HG03060 (cell line): ENCODE measurements around the gene LHPP.

ENCODE experiments used
- ATAC-seq: cut with Tn5 transposase; IDR thresholded peaks from one replicate; pipeline ENCODE4 v1.9.1; 2021; ENCODE audit warnings: low read depth, moderate number of reproducible peaks; ENCODE audit not compliant: unreplicated experiment

Gene LHPP

DNA sequence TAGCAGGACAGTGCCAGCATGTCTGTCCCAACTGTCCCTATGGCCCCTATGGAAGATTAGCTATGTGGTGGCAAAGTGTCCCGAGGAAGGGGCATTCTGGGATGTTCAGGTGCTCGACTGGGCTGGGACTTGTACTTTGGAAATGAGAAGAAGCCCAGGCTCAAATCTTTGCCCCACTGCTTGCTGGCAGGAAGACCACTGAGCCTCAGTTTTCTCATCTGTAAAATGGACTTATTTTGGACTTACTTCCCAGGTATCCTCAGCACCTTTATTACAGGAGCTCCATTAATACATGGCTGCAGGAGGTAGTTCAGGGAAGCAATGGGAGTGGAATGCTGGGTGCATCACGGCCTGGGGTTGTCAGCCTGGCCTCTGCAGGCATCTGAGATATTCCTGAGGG, 71.2 kb downstream of the LHPP start:
- ATAC-seq, result no peak

DNA sequence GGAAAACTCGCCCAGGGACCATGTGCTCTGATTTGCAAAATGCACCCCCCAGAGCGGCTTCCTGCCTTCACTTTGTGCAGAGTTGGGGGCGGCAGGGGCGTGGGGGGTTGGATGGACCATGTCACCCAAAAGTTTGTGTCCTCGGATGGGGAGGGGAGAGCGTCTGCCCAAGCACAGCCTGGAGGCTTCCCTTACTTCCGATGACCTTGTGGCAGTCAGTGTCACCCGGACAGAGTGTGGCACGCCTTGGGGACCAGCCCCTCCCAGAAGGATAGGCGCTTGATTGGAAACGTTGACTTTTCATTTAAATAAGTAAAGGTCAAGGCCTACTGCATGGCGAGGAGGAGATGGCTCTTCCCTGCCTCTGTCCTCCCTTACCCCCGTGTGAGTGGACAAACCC, 71.6 kb downstream of the LHPP start:
- no peak for ATAC-seq

DNA sequence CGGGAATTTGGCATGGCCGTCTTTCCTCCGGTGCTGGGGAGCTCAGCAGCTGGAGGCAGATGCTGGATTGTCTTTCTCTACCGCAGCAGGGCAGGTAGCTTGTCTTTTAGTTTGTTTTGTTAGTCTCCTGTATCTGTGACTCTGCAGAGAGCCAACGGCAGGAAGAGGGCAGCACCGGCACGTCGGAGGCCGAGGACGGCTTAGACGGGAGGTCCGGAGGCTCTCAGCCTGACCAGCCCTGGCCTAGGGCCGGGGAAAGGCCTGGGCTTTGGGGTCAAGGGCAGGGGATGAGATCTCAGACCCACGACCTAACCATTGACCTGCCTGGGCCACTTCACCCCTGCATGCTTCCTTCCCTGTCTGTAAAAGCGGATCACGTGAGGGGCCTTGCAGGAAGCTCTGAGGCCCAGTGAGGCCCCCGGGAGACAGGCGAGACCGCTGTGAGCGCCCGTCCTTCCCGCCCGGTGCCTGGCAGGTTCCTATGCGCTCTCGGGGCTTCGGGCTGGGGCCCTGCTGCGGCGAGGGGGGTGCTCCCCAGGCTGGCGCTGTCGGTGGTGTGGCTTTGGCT, 72.7 kb downstream of the LHPP start:
- no peak for ATAC-seq

DNA sequence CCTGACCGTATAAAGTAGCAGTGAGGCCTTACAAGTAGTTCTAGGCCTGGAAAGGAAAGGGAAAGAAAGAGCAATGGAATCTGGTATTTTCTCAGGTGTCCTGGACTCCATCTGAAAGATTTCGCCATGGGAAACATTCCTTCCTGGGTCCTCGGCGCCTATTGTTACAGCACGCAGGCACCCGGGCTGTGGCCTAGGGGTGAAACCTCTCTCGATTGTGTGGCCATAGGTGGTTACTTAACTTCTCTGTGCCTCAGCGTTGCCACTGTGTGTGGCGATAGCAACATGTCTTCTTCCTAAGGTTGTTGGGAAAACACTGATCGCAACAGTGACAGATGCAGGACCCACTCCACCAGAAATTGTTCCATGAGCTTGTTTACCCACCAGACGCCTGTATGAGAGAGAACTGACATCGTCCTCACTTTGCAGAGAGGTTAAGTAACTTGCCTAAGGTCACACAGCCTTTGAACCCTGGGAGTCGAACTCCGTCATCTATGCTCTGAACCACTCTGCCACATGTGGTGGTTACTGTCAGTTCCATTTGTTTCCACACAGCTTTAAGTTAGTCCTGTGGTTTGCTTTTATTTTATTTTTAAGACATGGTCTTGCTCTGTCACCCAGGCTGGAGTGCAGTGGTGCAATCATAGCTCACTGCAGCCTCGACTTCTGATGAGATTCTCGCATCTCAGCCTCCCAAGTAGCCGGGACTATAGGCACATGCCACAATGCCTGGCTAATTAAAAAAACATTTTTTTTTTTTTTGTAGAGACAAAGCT, 73.4 kb downstream of the LHPP start:
- no peak for ATAC-seq

DNA sequence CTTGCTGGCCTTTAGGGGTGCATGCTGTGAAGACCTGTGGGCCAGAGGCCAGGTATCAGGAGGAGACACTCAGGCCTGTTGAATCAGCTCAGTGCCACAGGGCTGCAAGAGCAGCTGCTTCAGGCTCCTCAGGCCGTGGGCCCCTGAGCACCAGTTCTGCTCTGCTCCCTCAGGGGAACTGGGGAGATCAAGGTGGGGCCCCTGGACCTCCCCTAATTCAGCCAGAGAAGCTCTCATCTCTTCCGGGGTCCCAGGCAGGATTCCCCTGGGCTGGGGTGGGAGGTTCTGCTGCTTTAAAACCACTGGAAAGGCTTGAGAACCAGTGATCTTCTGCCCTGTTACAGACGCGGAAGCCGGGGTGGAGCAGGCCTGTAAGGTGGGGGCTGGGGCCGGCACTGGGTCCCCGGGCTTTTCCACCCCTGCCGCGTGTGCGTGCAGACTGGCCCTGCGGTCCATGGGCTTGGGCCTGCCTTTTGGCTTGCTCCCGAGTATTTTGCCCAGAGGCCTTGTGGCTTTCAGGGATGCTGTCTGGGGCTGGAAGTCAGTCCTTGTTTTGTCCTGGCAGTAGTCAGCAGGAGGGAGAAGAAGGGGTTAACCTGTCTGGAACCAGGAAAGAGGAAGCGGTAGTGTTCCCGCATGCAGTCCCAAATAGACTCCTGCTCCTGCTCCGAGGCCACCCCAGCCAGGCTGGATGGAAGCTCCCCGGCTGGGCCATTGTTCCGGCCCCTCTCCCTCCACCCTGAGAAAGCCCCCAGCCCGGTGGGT, 74.3 kb downstream of the LHPP start:
- ATAC-seq, result no peak

DNA sequence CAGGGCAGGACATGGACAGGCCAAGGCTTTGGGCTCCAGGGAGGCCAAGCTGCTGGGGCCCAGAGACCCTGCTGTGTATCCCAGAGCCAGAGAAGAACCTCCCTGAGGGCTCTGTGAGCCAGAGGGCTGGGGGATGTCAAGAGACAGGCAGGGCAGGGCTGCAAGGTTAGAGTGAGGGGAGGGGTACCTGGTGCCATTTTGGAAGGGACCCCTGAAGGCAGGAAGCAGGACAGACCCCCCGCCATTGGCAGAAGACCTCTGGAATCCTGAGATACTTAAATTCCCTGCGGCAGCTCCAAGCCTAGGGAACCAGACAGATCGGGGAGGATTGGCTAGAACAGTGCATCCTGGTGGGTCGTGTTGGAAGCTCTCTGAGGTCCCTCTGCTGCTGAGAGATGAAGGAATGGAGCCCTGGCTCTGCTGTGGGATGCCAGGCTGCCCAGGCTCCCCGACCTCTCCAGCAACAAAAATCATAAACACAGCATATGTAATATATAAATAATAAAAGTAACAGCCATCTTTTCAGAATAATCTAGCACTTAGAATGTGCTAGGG, 75.0 kb downstream of the LHPP start:
- ATAC-seq, result no peak

DNA sequence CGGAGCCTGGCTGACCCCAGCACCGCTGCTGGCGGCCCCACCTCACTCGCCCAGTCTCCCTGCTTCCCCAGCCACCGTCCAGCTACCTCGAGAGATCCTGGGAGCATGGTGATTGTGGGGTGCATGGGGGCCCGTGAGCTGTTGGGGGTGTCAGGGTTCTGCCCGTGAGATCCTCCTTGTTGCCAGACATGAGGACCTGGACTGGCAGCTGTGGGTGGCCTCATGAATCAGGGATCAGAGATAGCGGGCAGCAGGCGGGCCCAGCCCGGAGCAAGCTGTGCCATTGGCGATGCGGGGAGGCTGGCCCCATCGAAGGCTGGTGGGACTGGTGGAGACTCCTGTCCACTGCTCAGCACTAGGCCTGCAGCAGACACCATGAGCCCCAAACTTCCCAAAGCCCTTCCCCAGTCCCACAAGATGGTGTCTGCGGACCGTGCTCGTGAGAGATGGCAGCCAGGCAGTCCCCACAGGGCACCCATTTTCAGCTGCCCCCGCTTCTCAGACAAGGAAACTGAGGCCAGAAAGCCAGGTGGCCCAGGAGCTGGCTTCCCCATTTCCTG, 75.6 kb downstream of the LHPP start:
- ATAC-seq, result no peak

DNA sequence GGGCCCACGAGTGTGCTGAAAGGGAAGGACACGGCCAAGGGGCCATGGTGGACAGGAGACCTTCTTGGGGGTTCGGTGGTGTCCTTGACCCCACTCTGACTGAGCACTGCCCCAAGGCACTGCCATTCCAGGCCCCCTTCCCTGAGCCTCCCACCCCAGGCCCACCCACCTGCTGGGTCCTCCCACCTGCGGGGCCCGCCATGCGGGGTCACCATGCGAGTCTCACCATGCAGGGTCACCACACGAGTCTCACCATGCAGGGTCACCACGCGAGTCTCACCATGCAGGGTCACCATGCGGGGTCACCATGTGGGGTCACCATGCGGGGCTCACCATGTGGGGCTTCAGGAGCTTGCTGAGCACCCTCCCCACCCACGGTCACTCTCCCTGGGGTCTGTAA, 76.3 kb downstream of the LHPP start:
- ATAC-seq, result no peak

DNA sequence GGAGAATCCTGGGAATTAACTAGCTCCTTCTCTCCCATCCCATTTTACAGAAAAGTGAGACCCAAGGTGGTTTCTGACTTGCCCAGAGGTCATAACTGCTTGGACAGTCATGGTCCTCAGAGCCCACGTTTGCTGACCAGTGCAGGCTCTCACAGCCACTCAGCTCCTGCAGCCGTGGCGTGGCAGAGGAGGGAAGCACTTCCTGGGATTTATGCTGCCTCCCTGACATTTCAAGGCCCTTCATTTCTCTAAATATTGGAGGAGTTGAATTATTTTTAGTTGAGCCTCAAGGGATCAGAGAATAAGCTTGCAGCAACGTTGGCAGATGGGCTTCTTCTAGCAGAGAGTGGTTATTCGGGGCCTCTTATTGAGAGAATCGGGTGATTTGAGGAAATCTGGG, 77.1 kb downstream of the LHPP start:
- ATAC-seq, result no peak

DNA sequence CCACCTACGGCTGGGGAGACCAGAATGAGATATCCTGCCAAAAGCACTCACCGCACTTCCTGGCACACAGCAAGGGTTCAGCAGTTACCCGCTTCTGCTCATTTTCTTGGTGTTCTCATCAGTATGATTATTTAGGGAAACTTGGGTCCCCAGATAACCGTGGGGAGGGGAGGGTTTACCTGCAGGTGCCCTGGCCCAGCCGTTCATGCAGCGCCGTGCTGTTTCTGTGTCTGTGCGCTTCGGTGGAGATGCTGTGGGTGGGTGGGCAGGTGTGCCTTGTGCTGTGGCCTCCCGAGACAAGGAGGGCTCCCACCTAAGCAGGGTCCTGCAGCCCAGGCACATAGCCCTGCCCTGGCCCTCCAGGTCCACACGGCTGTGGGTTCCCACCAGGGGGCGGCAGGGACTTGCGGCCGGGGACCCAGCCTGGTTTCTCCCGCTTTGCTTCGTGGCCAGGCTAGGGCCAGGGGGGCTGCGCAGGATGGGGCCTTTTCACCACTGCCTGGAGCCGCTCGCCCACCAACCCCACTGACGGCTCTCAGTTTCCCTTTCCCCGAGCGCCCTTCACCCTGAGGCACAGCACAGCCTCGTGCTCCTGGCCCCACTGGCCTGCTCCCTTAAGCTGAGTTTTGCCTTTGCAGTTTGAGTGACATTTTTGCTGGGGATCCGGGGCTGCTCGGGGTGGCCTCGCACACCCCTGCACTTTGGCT, 78.5 kb downstream of the LHPP start:
- no peak for ATAC-seq

DNA sequence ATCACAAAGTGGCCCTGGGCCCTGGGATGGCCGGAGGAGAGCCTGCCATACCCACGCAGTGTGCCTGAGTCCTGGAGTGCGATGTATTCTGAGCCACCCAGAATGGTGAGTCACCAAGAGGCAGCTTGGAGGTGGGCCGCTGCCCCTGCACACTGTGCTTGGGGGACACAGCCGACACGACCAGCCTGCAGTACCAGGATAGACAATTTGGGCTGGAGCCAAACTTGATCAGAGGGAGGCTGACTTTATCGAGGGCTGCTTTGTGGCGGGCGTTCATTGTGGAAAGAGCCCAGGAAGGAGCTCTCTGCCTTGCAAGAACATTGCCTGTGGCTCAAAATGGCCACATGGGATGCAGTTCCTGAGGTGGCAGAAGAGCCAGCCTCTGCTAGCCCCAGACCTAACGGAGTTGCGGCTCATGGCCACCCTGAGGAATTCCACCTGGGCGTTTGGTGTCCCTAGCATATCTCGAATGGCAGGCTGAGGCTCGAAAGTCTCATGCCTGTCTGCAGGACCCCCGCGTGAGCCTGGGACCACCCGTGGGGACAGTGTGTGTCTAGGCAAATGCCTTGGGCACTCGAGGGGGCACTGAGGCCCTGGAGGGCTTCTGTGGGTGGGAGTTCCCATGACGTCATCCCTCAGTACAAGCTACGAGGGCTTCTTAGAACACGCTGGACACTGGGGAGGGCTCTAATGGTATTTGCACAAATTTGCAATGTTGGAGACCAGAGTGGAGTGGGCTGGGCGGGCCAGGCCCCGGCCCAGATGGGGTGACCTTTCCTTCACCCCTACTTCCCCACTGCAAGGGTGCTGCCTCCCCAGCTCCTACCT, 79.7 kb downstream of the LHPP start:
- ATAC-seq, result no peak

DNA sequence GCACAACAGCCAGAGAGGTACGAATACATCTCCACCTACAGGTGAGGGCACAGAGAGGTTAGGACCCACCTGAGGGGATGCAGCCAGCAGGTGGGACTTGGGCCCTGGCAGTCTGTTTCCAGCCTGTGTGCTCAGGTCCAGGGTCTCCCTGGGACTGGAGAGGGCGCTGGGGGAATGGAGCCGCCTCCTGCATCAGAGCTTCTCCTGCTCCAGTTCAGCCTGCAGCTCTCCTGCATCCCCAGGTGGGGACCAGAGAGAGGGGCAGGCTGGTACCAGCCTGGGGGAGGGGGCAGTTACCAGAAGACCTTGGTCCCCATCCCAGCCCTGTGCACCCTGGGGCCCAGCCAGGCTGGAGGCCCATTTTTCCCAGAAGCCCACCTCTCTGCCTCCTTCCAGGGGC, 80.7 kb downstream of the LHPP start:
- ATAC-seq, result no peak

DNA sequence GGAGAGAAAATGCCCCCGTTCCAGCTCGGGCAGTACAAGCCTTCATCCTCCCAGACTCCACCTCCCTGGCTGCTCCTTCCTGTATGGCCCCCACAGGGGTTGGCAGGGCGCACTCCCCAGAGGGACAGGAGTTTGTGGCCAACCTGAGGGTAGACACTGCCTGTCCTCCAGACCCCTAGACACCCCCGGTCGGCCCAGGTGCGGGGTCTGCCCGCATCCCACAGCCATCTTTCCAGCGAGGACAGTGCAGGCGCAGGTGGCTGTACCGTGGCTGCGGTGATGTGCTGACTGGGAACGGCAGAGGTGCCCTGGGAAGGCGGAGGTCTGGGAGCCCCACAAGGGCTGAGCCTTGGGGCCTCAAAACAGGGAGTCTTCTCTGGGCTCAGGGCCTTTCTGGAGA, 81.5 kb downstream of the LHPP start:
- no peak for ATAC-seq

DNA sequence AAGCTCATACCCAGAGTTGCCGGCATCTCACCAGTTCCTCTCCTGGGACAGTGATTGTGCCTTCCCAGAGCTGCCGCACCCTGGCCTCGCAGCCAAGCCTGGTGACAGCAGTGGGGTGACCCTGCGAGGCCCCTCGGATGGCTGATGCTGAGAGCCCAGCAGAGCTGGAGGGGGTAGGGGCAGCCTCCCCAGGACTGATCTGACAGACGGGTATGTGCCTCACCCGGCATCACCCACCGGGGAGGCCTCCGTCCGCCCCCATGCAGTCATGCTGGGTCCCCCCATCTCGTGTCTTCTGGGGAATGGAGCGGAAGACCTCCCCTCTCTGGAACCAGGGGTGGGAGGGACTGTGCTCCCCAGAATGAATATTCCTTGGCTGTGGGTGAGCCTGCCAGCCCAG, 82.3 kb downstream of the LHPP start:
- no peak for ATAC-seq

DNA sequence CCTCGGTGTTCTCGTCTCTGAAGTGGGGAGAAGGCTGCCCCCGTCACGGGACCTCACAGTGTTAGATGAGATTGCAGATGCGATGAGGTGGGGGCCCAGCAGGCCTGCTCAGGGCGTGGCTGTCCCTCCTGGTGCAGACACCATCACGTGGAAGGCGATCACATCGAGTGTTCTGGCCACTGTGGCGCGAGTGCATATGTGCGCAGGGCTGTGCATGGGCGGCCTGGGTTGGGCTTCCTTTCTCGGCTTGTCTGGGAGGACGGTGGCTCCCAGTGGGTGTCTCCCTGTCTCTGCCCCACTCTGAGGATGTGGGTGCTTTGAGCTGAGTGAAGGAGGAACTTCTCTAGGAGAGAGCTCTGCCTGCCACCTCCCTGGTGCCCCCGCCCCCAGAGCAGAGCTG, 83.1 kb downstream of the LHPP start:
- no peak for ATAC-seq

DNA sequence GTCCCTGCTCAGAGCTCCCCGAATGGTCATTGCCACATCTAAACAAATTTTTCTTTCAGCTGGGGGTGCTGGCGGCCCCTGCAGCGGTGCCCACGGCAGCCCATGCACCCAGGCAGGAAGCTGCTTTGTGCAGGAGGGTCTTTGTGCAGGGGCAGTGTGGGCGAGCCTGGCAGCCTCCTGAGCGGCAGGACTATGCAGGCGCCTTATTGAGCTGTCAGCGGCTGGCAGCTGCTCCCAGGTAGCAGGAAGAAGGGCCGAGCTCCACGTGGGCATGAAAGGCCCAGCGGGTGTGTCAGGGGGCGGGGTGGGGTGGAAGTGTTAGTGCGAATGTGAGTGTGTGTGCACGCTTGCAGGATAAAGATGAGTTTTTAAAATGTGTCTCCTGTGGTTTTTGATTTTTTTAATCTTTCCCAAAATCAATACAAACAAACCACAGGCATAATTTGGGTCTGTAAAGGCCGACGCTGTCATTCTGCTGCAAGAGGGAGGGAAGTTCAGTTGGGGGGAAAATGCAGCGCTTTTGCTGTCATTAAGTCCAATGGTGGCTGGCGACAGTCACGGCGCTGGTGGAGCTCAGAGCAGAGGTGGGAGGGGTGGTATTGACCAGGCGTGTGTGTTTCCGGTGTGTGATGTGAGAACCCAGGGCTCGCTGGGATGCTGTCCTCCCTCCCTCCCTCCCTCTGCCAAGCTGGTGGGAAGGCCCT, 83.9 kb downstream of the LHPP start:
- no peak for ATAC-seq

DNA sequence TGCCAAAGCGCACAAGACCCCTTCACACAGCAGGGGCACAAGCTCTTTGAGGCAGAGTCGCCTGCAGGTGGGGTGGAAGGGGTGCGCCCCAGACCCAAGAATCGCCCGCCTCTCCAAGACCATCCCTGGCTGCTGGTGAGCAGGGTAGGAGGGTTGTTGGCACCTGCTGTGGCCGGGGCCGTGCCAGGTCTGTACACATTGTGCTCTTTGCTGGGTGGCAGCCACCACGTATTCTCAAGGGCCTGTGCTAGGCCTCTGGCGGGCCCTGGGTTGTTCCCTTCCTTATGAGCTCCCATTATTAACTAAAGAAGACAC, 84.4 kb downstream of the LHPP start:
- no peak for ATAC-seq

DNA sequence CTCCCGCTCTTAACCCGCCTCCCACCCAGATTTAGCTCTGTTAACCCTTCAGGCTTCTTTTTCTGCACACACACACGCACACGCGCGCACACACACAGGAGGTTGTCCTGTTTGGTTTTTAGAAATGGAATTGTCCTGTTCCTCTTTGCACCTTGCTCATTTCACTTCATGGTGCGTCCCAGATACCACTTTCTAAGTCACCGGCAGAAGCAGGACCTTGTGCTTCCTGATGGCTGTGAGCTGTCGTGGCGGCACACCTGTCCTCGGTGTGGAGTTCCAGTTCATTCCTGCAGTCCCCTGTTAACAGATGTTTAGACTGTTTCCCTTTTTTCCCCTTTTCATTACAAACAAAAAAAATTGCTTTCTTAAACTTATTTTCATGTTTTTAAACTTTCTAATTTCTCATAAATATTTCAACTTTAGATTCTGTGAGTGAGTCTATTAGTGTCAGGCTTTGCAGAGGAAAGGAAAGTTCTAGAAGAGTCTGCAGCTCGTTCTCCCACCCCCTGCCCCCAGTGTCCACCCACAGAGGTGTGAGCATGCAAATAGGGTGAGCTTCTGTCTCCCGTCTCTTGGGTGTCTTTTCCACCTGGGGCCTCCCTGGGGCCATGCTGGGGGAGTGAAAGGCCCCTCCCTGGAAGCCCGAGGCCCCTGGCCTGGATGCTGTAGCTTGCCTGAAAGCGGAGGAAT, 85.5 kb downstream of the LHPP start:
- no peak for ATAC-seq

DNA sequence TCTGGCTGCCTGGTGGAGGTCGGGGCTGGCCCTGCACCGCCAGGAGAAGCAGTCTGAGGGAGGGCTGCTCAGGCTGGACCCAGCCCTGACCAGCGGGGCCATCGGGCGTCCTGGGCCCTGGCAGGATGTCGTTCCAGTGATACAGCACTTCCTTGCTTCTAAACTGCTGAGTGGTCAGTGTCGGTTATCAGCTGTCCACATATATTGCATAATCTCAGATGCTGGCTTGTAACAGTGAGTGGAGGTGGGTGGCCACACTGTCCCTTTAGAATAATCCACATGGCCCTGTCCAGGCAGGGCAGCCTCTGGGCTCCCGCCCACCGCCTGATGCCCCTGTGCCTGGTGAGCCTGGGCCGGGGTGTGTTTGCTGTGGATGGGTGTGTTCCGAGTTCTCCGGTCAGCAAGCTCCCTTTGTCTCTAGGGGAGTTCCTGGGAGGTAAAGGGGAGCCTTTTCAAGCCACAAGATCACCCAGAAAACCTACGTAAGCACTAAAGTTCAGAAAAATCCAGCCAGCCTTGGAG, 86.1 kb downstream of the LHPP start:
- ATAC-seq, result no peak
